Transverse colon (tissue), 4 donors: ENCODE results near the gene ZNF486. TPM values are rescaled to one million over a fixed set of nuclear protein-coding genes. Genes with fewer than 3 reads are reported as not detected.
"Not testable (repeated sequence)": the region's sequence is repeated elsewhere in the genome, so short reads cannot be mapped to it uniquely, and the experiment has no call there.

Source experiments
- DNase-seq: peaks from one replicate; pipeline ENCODE4 v3.0.0-alpha.2; 2019
- H3K27ac ChIP-seq, 4 donors: fragments of 200-600 bp; sonication (generic); 2 replicates each; pipeline ENCODE4 v1.5.1; 2016 to 2018; ENCODE audit warnings: inconsistent platforms in 4 of 4
- H3K27me3 ChIP-seq: fragments of 200-600 bp; sonication (generic); 2 replicates; pipeline ENCODE4 v1.5.1; 2017; ENCODE audit warnings: inconsistent platforms
- H3K36me3 ChIP-seq, 4 donors: fragments of 200-600 bp; sonication (generic); 2 replicates each; pipeline ENCODE4 v1.5.1; 2017 to 2019; ENCODE audit warnings: inconsistent platforms in 4 of 4
- H3K4me1 ChIP-seq, 4 donors: fragments of 200-600 bp; sonication (generic); 2 replicates each; pipeline ENCODE4 v1.5.1; 2017 to 2020; ENCODE audit warnings: inconsistent platforms in 4 of 4
- H3K4me3 ChIP-seq, 4 donors: fragments of 200-600 bp; sonication (generic); 1 replicate in 1 of 4; 2 replicates in 3 of 4; pipeline versions ENCODE4 v1.5.1 to v1.6.1; 2017 to 2019; ENCODE audit warnings: inconsistent platforms in 4 of 4
- H3K9me3 ChIP-seq, 2 donors: fragments of 200-600 bp; sonication (generic); 2 replicates each; pipeline ENCODE4 v1.5.1; 2017 to 2019; ENCODE audit warnings: inconsistent platforms in 2 of 2
- CTCF ChIP-seq, 5 experiments: fragments of 200-600 bp in 3 of 5; fragments of 450-650 bp in 2 of 5; sonication (generic) in 3 of 5; IDR thresholded peaks; 1 replicate in 2 of 5; 2 replicates in 3 of 5; pipeline ENCODE4 v1.5.1; 2016 to 2017; ENCODE audit warnings: antibody characterized with exemption in 5 of 5, inconsistent platforms in 3 of 5, mild to moderate bottlenecking in 2 of 5, moderate library complexity in 1 of 5
- EP300 ChIP-seq: sonication (generic); formaldehyde crosslinking; IDR thresholded peaks from one replicate; pipeline ENCODE4 v1.6.1; 2017; ENCODE audit warnings: antibody characterized with exemption, low read depth
- POLR2A ChIP-seq: fragments of 450-650 bp; IDR thresholded peaks from one replicate; pipeline ENCODE4 v1.6.1; 2016; ENCODE audit warnings: antibody characterized with exemption, mild to moderate bottlenecking, moderate library complexity
- POLR2AphosphoS5 ChIP-seq, 3 donors: sonication (generic); formaldehyde crosslinking; IDR thresholded peaks; one replicate each; pipeline ENCODE4 v1.6.1; 2016; ENCODE audit warnings: antibody characterized with exemption in 3 of 3
- WGBS, 2 donors: methylation state at CpG; one replicate each; pipeline ENCODE4 v1.1.5; 2018; ENCODE audit warnings: low coverage in 1 of 2; 5-methylcytosine and 5-hydroxymethylcytosine counted together
- in situ Hi-C, 4 donors: fragments of 200-750 bp; cut with MboI; loops; one replicate each; pipeline versions ENCODE4 v1.15.0 to v1.15.1; 2017; ENCODE audit warnings: low sequenced_read_pairs in 3 of 4, low pct_ligation_motif_present in 1 of 4, low pct_unique_long_range_greater_than_20kb in 1 of 4
- intact Hi-C: fragments of 100-400 bp; cut with DNase I; formaldehyde crosslinking; loops from one replicate; pipeline ENCODE4 v1.15.1; 2023; ENCODE audit warnings: low total_unique reads
- total RNA-seq, 4 donors: library from RNA; depleted of rRNA; stranded (reverse); fragments of >200 nt; gene quantifications; one replicate each; pipeline ENCODE4 v1.1.0, GENCODE V29; 2016

ZNF486 gene
- total RNA-seq, 4 donors from 2014 or later: 0.80 to 3.5 (median 3.3) TPM; not detected in 1

DNA sequence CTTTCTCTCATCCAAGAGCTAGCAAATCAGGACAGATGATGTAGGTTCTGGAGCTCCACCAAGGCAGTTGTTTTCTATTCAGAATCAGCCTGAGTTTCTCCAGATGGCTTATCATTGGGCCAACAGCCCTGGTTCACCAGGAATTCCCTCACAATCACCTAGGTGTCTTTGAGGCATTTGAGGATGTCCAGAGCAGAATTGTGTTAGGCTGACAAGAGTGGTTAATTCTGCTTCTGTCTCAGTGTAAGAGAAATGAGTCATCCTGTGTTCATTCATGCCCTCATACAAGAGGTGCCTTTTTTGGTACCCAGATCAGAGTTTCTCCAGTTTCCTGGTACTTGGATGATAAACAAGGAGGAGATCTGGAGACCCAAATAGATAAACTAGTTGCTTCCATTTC, 12.9 kb downstream of the ZNF486 start:
- TF ChIP-seq POLR2AphosphoS5 (IDR thresholded peaks at IDR 0.05): peak in 1 of 3 donors; percentile 50
- DNase-seq, H3K4me1 ChIP-seq, H3K27me3 ChIP-seq, H3K9me3 ChIP-seq, in situ Hi-C loops, H3K4me3 ChIP-seq, H3K36me3 ChIP-seq, H3K27ac ChIP-seq: not testable (repeated sequence)
- intact Hi-C loops: loop anchor here (10.0 kb wide), 1 partner anchor 1105 kb away; no protein-coding TSS in a partner anchor

- intact Hi-C loops (loop anchor here (10.0 kb wide), 1 partner anchor 1102 kb away; no protein-coding TSS in a partner anchor), in situ Hi-C loops (no loop called here)
- no peak for DNase-seq
Measured at GRCh38 chr19:20182222-20182785, 15.3 kb downstream of the ZNF486 start.

GRCh38 chr19:20186174-20186573, 19.2 kb downstream of the ZNF486 start:
- 65 to 86% methylated on average over 4 of the region's 4 CpGs for WGBS, 2 donors
- H3K27me3 ChIP-seq: no peaks in the 10 kb centered on the region
- no peak overlapping the region for H3K4me3 ChIP-seq
- in situ Hi-C loops (no loop called here), intact Hi-C loops (loop anchor here (10.0 kb wide), 1 partner anchor 1099 kb away; no protein-coding TSS in a partner anchor)
- no peaks in the 10 kb centered on the region for H3K9me3 ChIP-seq
- no peak overlapping the region for H3K27ac ChIP-seq
- peaks cover 0 to 41% (median 14%) of the 10 kb centered on the region in 4 donors for H3K36me3 ChIP-seq
- DNase-seq: no peak
- peaks cover 0 to 4% (median 0%) of the 10 kb centered on the region in 4 donors for H3K4me1 ChIP-seq
- TF ChIP-seq EP300 (no peak), POLR2A (no peak), CTCF (IDR thresholded peaks at IDR 0.05) (no peak), POLR2AphosphoS5 (IDR thresholded peaks at IDR 0.05) (no peak)

More at GRCh38 chr19:20182222-20182785, 15.3 kb downstream of the ZNF486 start:
- Histone ChIP-seq H3K27ac (no peak overlapping the region), H3K9me3 (peaks cover 0 to 5% of the 10 kb centered on the region in 2 donors), H3K27me3 (no peaks in the 10 kb centered on the region), H3K4me3 (no peak overlapping the region), H3K36me3 (peaks cover 0 to 6% (median 3%) of the 10 kb centered on the region in 4 donors), H3K4me1 (peaks cover 0 to 4% (median 0%) of the 10 kb centered on the region in 4 donors)
- TF ChIP-seq POLR2A (no peak), CTCF (IDR thresholded peaks at IDR 0.05) (no peak), EP300 (no peak), POLR2AphosphoS5 (IDR thresholded peaks at IDR 0.05) (no peak)

- in situ Hi-C loops (no loop called here), intact Hi-C loops (no loop called here)
- peaks cover 52 to 63% of the 10 kb centered on the region in 2 donors for H3K9me3 ChIP-seq
- peaks cover 3 to 36% (median 15%) of the 10 kb centered on the region in 4 donors for H3K36me3 ChIP-seq
- DNase-seq: no peak
- TF ChIP-seq CTCF (IDR thresholded peaks at IDR 0.05) (no peak), EP300 (no peak), POLR2A (no peak), POLR2AphosphoS5 (IDR thresholded peaks at IDR 0.05) (no peak)
- 90 to 96% methylated on average over 3 of the region's 3 CpGs for WGBS, 2 donors
- H3K27me3 ChIP-seq: no peaks in the 10 kb centered on the region
- H3K4me1 ChIP-seq: no peaks in the 10 kb centered on the region
- H3K27ac ChIP-seq: no peak overlapping the region
- H3K4me3 ChIP-seq: no peak overlapping the region
Measured at GRCh38 chr19:20197747-20198146, 30.7 kb downstream of the ZNF486 start.

- TF ChIP-seq EP300: no peak
- TF ChIP-seq POLR2AphosphoS5 (IDR thresholded peaks at IDR 0.05): no peak
- no peak for TF ChIP-seq POLR2A
- no peak for TF ChIP-seq CTCF (IDR thresholded peaks at IDR 0.05)
- DNase-seq: no peak
- H3K27ac ChIP-seq: no peak overlapping the region
- peaks cover 0 to 6% of the 10 kb centered on the region in 2 donors for H3K9me3 ChIP-seq
- intact Hi-C loops: no loop called here
- 60 to 73% methylated on average over 1 to 2 of the region's 2 CpGs for WGBS, 2 donors
- no peaks in the 10 kb centered on the region for H3K27me3 ChIP-seq
- no peaks in the 10 kb centered on the region for H3K36me3 ChIP-seq
- no peak overlapping the region for H3K4me3 ChIP-seq
- in situ Hi-C loops: no loop called here
- no peaks in the 10 kb centered on the region for H3K4me1 ChIP-seq
Measured at GRCh38 chr19:20209051-20209450, 42.0 kb downstream of the ZNF486 start.

DNA sequence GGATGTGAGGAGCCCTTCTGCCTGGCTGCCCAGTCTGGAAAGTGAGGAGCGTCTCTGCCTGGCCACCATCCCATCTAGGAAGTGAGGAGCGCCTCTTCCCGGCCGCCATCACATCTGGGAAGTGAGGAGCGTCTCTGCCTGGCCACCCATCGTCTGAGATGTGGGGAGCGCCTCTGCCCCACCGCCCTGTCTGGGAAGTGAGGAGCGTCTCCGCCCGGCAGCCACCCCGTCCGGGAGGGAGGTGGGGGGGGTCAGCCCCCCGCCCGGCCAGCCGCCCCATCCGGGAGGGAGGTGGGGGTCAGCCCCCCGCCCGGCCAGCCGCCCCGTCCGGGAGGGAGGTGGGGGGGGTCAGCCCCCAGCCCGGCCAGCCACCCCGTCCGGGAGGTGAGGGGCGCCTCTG, 47.4 kb downstream of the ZNF486 start:
- in situ Hi-C loops, intact Hi-C loops: not testable (repeated sequence)
- WGBS, 2 donors: 96% methylated on average over 12 of the region's 26 CpGs; no CpG with 5 or more reads in 1 of the 2 donors

GRCh38 chr19:20221605-20222004, 54.6 kb downstream of the ZNF486 start:
- in situ Hi-C loops, H3K4me3 ChIP-seq, H3K27me3 ChIP-seq, intact Hi-C loops, H3K27ac ChIP-seq, DNase-seq, H3K4me1 ChIP-seq, H3K36me3 ChIP-seq, H3K9me3 ChIP-seq: not testable (repeated sequence)
- WGBS, 2 donors: 80 to 84% methylated on average over 1 of the region's 1 CpG

More for the DNA sequence above, 47.4 kb downstream of the ZNF486 start:
- not testable (repeated sequence) for H3K9me3 ChIP-seq, H3K36me3 ChIP-seq, H3K27me3 ChIP-seq, H3K27ac ChIP-seq, H3K4me1 ChIP-seq, DNase-seq, H3K4me3 ChIP-seq
